ENCODE results near the gene ABCG5.
A peak's percentile ranks its signal among the peaks of the same experiment; 100 is the strongest.

Gene ABCG5

DNA sequence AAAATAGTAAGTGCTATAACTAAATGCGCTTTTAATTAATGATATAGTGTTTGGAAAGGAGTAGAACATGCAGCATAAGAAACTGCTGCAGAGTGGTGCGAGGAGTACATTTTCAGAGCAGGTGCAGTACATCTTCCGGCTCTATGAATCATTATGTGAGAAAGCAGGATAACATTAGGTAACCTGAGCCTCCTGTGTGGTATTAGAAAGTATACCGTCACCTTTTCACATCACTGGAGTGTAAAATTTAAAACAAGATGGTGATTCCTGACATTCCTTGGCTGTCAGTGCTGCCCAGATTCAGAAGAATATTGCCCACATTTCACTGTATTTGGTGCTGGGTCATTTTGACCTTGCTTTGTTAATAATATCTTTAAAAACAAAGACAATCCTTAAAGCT lies 72.6 kb downstream of the ABCG5 start:
- H3K4me3 ChIP-seq (ENCODE audit: low read length): no peak overlapping the region
- TF ChIP-seq, protein P1, sequence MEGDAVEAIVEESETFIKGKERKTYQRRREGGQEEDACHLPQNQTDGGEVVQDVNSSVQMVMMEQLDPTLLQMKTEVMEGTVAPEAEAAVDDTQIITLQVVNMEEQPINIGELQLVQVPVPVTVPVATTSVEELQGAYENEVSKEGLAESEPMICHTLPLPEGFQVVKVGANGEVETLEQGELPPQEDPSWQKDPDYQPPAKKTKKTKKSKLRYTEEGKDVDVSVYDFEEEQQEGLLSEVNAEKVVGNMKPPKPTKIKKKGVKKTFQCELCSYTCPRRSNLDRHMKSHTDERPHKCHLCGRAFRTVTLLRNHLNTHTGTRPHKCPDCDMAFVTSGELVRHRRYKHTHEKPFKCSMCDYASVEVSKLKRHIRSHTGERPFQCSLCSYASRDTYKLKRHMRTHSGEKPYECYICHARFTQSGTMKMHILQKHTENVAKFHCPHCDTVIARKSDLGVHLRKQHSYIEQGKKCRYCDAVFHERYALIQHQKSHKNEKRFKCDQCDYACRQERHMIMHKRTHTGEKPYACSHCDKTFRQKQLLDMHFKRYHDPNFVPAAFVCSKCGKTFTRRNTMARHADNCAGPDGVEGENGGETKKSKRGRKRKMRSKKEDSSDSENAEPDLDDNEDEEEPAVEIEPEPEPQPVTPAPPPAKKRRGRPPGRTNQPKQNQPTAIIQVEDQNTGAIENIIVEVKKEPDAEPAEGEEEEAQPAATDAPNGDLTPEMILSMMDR (IDR thresholded peaks at IDR 0.05; ENCODE audit: insufficient read depth, low read depth, low read length, missing control alignments): no peak
- peak; percentile 64 for DNase-seq (ENCODE audit: low read depth)

DNA sequence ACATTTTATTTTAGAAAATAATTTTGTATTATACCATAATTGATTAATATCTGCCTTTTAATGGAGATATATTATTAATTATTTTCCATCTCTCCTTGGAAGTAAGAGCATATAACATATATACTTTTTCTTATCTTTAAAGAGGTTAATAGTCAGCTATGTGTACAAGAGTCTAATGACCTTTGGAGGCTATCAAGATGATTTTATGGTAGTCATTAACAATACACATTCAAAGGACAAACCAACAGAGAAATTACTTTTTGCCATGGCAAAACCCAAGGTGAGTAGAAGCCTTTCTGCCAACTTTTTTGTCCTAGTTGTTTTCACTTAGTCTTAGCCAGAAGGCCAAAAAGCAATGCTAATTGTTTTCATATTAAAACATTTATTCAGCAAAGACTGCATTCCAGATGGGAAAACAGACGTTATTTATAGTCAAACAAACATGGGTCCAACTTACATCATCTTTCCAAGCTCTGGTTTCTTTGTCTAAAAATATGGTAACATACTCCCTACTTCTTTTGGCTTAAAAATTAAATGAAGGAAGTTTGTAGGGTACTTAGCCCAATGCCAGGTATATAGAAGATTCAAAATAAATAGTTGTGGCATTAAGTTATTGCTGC lies 74.4 kb downstream of the ABCG5 start:
- DNase-seq (ENCODE audit: low read depth): no peak
- TF ChIP-seq, protein P1 (IDR thresholded peaks at IDR 0.05; ENCODE audit: insufficient read depth, low read depth, low read length, missing control alignments): no peak
- no peak overlapping the region for H3K4me3 ChIP-seq (ENCODE audit: low read length)

DNA sequence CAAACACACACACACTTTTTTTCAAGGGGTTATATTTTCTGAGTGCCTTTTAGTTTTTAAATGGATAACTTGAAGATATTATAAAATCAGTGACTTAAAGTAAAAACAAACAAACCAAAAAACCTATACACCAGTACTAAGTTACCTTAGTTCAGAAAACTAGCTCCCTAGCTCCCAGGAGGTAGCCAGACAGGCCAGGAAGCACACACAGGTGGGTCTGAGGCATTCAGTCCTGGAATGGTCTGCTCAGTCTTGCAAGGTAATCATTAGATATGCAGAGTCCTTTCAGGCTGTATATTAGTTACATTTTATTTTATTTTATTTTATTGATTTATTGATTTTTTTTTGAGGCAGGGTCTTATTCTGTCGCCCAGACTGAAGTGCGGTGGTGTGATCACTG lies 75.5 kb downstream of the ABCG5 start:
- H3K4me3 ChIP-seq (ENCODE audit: low read length): no peak overlapping the region
- TF ChIP-seq, protein P1 (IDR thresholded peaks at IDR 0.05; ENCODE audit: insufficient read depth, low read depth, low read length, missing control alignments): no peak
- DNase-seq (ENCODE audit: low read depth): no peak

Measured in epithelial cell of esophagus (primary cell).